SK-N-SH (cell line): ENCODE results near the gene ARIH2. TPM values are rescaled to one million over a fixed set of nuclear protein-coding genes. Genes with fewer than 3 reads are reported as not detected.

Source experiments
- CTCF ChIA-PET: fragments of 300-600, 350-600 bp; formaldehyde crosslinking; extraction: SDS; loops from one replicate; lab custom pipeline; 2021; lab: Yijun Ruan, JAX
- POLR2A ChIA-PET: fragments of 350-600 bp; sonication (Branson Sonifier 250); formaldehyde crosslinking; extraction: SDS; loops from one replicate; lab custom pipeline; 2020; ENCODE audit warnings: antibody characterized with exemption, inconsistent platforms; lab: Yijun Ruan, JAX
- DNase-seq: peaks from one replicate; pipeline ENCODE4 v3.0.0; 2012
- H2AFZ ChIP-seq: fragments of 200-600 bp; sonication (generic); 2 replicates; pipeline ENCODE4 v1.8.1; 2016; ENCODE audit warnings: antibody characterized with exemption, mild to moderate bottlenecking, low read depth
- H3F3A ChIP-seq: fragments of 200-600 bp; sonication (generic); replicated peaks from 2 replicates; pipeline ENCODE3; 2016; ENCODE audit warnings: antibody characterized with exemption, mild to moderate bottlenecking; ENCODE audit not compliant: insufficient read depth
- H3K27ac ChIP-seq, 2 experiments: fragments of 200-500 bp in 1 of 2; fragments of 200-600 bp in 1 of 2; sonication (Bioruptor generic) in 1 of 2; sonication (generic), shearing (Covaris generic) in 1 of 2; 2 replicates each; pipeline versions ENCODE4 v1.5.1 to v1.6.1; 2014 to 2016; ENCODE audit warnings: low read depth in 2 of 2, inconsistent platforms in 1 of 2, low read length in 1 of 2, mild to moderate bottlenecking in 1 of 2, mixed read lengths in 1 of 2
- H3K27me3 ChIP-seq: fragments of 200-600 bp; sonication (generic), shearing (Covaris generic); 2 replicates; pipeline ENCODE4 v1.6.1; 2016; ENCODE audit warnings: mixed run types; ENCODE audit not compliant: insufficient read depth
- H3K36me3 ChIP-seq, 2 experiments: fragments of 200-500 bp in 1 of 2; fragments of 200-600 bp in 1 of 2; sonication (Bioruptor generic) in 1 of 2; sonication (generic) in 1 of 2; replicated peaks in 1 of 2; 2 replicates each; pipeline versions ENCODE3 to v1.5.1; 2014 to 2016; ENCODE audit warnings: low read length in 1 of 2, mild to moderate bottlenecking in 1 of 2; ENCODE audit not compliant: insufficient read depth in 2 of 2, control insufficient read depth in 1 of 2
- H3K4me1 ChIP-seq, 2 experiments: fragments of 200-500 bp in 1 of 2; fragments of 200-600 bp in 1 of 2; sonication (Bioruptor generic) in 1 of 2; sonication (generic), shearing (Covaris generic) in 1 of 2; 2 replicates each; pipeline versions ENCODE4 v1.5.1 to v1.6.1; 2014 to 2016; ENCODE audit warnings: low read depth in 1 of 2, low read length in 1 of 2, mixed run types in 1 of 2; ENCODE audit not compliant: insufficient read depth in 2 of 2, control insufficient read depth in 1 of 2
- H3K4me2 ChIP-seq: fragments of 200-600 bp; sonication (generic), shearing (Covaris generic); 2 replicates; pipeline ENCODE4 v1.6.1; 2017; ENCODE audit warnings: mixed run types
- H3K4me3 ChIP-seq, 2 experiments: fragments of 200-500 bp in 1 of 2; fragments of 200-600 bp in 1 of 2; sonication (Bioruptor generic) in 1 of 2; sonication (generic), shearing (Covaris generic) in 1 of 2; 2 replicates each; pipeline versions ENCODE4 v1.5.1 to v1.8.1; 2014 to 2016; ENCODE audit warnings: low read depth in 2 of 2, inconsistent platforms in 1 of 2, low read length in 1 of 2, mild to moderate bottlenecking in 1 of 2, mixed read lengths in 1 of 2, moderate library complexity in 1 of 2
- H3K79me2 ChIP-seq: fragments of 200-600 bp; sonication (generic); 2 replicates; pipeline ENCODE4 v1.8.1; 2017; ENCODE audit warnings: mild to moderate bottlenecking; ENCODE audit not compliant: insufficient read depth
- H3K9ac ChIP-seq: fragments of 200-600 bp; sonication (generic); 2 replicates; pipeline ENCODE4 v1.6.1; 2017; ENCODE audit warnings: mixed run types
- H3K9me2 ChIP-seq: fragments of 200-600 bp; sonication (generic); 2 replicates; pipeline ENCODE4 v1.6.1; 2017; ENCODE audit warnings: mixed run types
- H3K9me3 ChIP-seq: fragments of 200-600 bp; sonication (generic); 2 replicates; pipeline ENCODE4 v1.6.1; 2017; ENCODE audit warnings: mixed run types, mild to moderate bottlenecking, moderate library complexity
- H4K20me1 ChIP-seq: fragments of 200-600 bp; sonication (generic); 2 replicates; pipeline ENCODE4 v1.6.1; 2017; ENCODE audit warnings: mild to moderate bottlenecking, mixed run types; ENCODE audit not compliant: insufficient read depth
- CHD2 ChIP-seq: fragments of 150-350 bp; IDR thresholded peaks from 2 replicates; pipeline ENCODE4 v1.6.1; 2018; ENCODE audit warnings: low read length; ENCODE audit not compliant: partially characterized antibody
- ELF1 ChIP-seq: IDR thresholded peaks from 2 replicates; pipeline ENCODE4 v1.4.0; 2012
- EP300 ChIP-seq, 2 experiments: IDR thresholded peaks; 2 replicates each; pipeline versions ENCODE4 v1.4.0 to v1.6.1; 2012; ENCODE audit warnings: borderline replicate concordance in 1 of 2, low read depth in 1 of 2, low read length in 1 of 2
- GABPA ChIP-seq: IDR thresholded peaks from 2 replicates; pipeline ENCODE4 v1.4.0; 2012; ENCODE audit warnings: low read depth, mild to moderate bottlenecking
- MXI1 ChIP-seq: IDR thresholded peaks from 2 replicates; pipeline ENCODE4 v1.6.1; 2012; ENCODE audit warnings: mild to moderate bottlenecking, low read depth, low read length, improper control_type of control experiment
- POLR2AphosphoS5 ChIP-seq: IDR thresholded peaks from 2 replicates; pipeline ENCODE4 v1.6.1; 2012; ENCODE audit warnings: low read depth, low read length
- RFX5 ChIP-seq: IDR thresholded peaks from 2 replicates; pipeline ENCODE4 v1.6.1; 2012; ENCODE audit warnings: mild to moderate bottlenecking, improper control_type of control experiment, low read length
- RXRA ChIP-seq: IDR thresholded peaks from 2 replicates; pipeline ENCODE4 v1.4.0; 2012; ENCODE audit warnings: low read depth, mild to moderate bottlenecking, borderline replicate concordance
- SIN3A ChIP-seq: IDR thresholded peaks from 2 replicates; pipeline ENCODE4 v1.6.1; 2012; ENCODE audit warnings: low read depth, mild to moderate bottlenecking, low read length, moderate library complexity, borderline replicate concordance
- SMC3 ChIP-seq: IDR thresholded peaks from 2 replicates; pipeline ENCODE4 v1.6.1; 2012; ENCODE audit warnings: low read depth, low read length, improper control_type of control experiment
- TAF1 ChIP-seq: IDR thresholded peaks from 2 replicates; pipeline ENCODE4 v1.6.1; 2012; ENCODE audit warnings: low read depth, mild to moderate bottlenecking, low read length, moderate library complexity, borderline replicate concordance
- TCF12 ChIP-seq: IDR thresholded peaks from 2 replicates; pipeline ENCODE4 v1.4.0; 2012
- YY1 ChIP-seq: IDR thresholded peaks from 2 replicates; pipeline ENCODE4 v1.4.0; 2012; ENCODE audit warnings: low read depth, mild to moderate bottlenecking
- WGBS: methylation state at CpG from one replicate; pipeline ENCODE4 v1.1.6; 2017; ENCODE audit warnings: low lambda C conversion rate; 5-methylcytosine and 5-hydroxymethylcytosine counted together
- polyA plus RNA-seq, 3 experiments: library from polyadenylated mRNA; depleted of rRNA; stranded (reverse); fragments of >200 nt; gene quantifications; 2 replicates each; pipeline ENCODE4 v1.2.3, GENCODE V29; 2012
- TF ChIP-seq, protein P1 (sequence below): IDR thresholded peaks from 2 replicates; pipeline ENCODE4 v1.4.0; 2012; ENCODE audit warnings: low read depth
- TF ChIP-seq, protein P2 (sequence below): IDR thresholded peaks from 2 replicates; pipeline ENCODE4 v1.4.0; 2012; ENCODE audit warnings: low read depth, borderline replicate concordance
- TF ChIP-seq, protein P3 (sequence below): fragments of 150-350 bp; IDR thresholded peaks from 2 replicates; pipeline ENCODE4 v1.6.1; 2016; ENCODE audit warnings: mild to moderate bottlenecking, low read depth, low read length

ARIH2 gene
- polyA plus RNA-seq (2012; rRNA removed): 69.7 and 94.4 TPM in 2 replicates
- 64.6 and 67.6 TPM in 2 replicates for polyA plus RNA-seq (2012; cell fraction: cytosol; rRNA removed)
- 179 and 208 TPM in 2 replicates for polyA plus RNA-seq (2012; cell fraction: nucleus; rRNA removed)

DNA sequence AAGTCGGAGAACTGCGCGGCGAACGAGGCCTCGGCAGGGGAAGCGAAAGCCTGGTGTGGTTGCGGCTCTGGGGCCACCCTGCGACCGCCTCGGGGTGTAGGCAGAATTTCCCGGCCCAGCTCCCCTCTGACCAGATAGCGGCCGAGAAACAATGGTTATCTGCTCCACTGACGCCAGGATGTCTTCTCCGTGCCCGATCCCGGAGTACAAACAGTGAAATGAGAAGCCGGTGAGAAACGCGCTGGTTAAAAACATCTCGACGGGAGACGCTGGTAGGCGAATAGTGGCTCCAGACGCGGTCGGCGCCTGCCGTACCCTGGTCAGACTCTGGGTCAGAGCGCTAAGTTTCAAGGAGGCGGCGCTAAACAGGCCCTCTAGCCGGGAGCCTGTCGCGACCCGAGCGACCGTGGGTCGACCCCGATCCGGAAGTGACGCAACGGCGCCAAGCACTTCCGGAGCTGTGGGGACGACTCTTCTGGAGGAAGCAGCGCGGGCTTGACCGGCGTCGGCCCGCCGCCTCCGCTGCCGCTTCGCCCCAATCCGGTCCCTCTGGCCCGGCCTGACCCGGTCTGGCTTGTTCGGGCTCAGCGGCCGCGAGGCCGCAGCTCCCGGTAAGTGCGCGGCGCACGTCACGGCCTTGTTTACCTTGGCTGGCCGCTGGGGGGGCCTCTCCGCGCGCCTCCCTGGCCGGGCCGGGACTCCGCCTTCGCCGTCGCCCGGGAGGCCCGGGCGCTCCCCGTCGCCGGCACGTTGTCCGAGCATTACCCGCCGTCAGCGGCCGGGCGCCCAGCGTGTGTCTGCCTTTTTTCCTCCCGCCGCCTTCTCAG is at the start of gene ARIH2:
Gene ARIH2 (plus strand): TSS at position 455 of the 827 bp plus-strand sequence. CDS start 8,717 bp downstream, outside the sequence.
- Histone ChIP-seq H3K27me3 (no peaks in the 10 kb centered on the region), H3F3A (peaks cover 16% of the 10 kb centered on the region), H3K4me3 (peak within 1 kb of the TSS; percentile 69 to 74), H3K9me3 (no peaks in the 10 kb centered on the region), H2AFZ (peak within 1 kb of the TSS; percentile 77), H3K36me3 (peaks cover 9 to 16% of the 10 kb centered on the region in 2 experiments), H3K9me2 (no peaks in the 10 kb centered on the region), H3K27ac (peak within 1 kb of the TSS; percentile 88 to 93), H3K4me1 (peaks cover 0 to 3% of the 10 kb centered on the region in 2 experiments; a peak in 1 of 4 replicates), H3K9ac (peak within 1 kb of the TSS; percentile 72), H3K4me2 (peak within 1 kb of the TSS; percentile 95), H3K79me2 (peaks cover 52% of the 10 kb centered on the region), H4K20me1 (peaks cover 21% of the 10 kb centered on the region)
- POLR2A ChIA-PET: interaction anchor here (0.5 to 1.6 kb wide), 7 partner anchors 11 to 202 kb away, joined by 3 to 6 read pairs (median 4); partner anchors contain the start of genes IP6K2 and SLC25A20
- no peak; a peak in 1 of 4 replicates for TF ChIP-seq EP300 (IDR thresholded peaks at IDR 0.05; ENCODE audit: borderline replicate concordance in 1 of 2, low read depth in 1 of 2, low read length in 1 of 2)
- peak; percentile 89 for TF ChIP-seq POLR2AphosphoS5
- TF ChIP-seq, protein P1, sequence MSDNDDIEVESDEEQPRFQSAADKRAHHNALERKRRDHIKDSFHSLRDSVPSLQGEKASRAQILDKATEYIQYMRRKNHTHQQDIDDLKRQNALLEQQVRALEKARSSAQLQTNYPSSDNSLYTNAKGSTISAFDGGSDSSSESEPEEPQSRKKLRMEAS: 0 out of 2 replicates have a peak, but pooled peaks have one; percentile 63
- TF ChIP-seq, protein P2, sequence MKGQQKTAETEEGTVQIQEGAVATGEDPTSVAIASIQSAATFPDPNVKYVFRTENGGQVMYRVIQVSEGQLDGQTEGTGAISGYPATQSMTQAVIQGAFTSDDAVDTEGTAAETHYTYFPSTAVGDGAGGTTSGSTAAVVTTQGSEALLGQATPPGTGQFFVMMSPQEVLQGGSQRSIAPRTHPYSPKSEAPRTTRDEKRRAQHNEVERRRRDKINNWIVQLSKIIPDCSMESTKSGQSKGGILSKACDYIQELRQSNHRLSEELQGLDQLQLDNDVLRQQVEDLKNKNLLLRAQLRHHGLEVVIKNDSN: 0 out of 2 replicates have a peak, but pooled peaks have one; percentile 12
- TF ChIP-seq ELF1: peak; percentile 79
- 0 out of 2 replicates have a peak, but pooled peaks have one; percentile 11 for TF ChIP-seq TCF12
- peak; percentile 43; the same call in 1 of the 2 replicates for TF ChIP-seq MXI1
- TF ChIP-seq GABPA: peak; percentile 94
- TF ChIP-seq SIN3A: peak; percentile 75; the same call in 1 of the 2 replicates
- peak; percentile 80 for TF ChIP-seq TAF1
- peak; percentile 91 for TF ChIP-seq CHD2
- TF ChIP-seq, protein P3, sequence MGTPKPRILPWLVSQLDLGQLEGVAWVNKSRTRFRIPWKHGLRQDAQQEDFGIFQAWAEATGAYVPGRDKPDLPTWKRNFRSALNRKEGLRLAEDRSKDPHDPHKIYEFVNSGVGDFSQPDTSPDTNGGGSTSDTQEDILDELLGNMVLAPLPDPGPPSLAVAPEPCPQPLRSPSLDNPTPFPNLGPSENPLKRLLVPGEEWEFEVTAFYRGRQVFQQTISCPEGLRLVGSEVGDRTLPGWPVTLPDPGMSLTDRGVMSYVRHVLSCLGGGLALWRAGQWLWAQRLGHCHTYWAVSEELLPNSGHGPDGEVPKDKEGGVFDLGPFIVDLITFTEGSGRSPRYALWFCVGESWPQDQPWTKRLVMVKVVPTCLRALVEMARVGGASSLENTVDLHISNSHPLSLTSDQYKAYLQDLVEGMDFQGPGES: no peak
- TF ChIP-seq SMC3: no peak
- 0 out of 2 replicates have a peak, but pooled peaks have one; percentile 19 for TF ChIP-seq RFX5
- no peak; the same call in 1 of the 2 replicates for TF ChIP-seq YY1
- TF ChIP-seq RXRA: peak; percentile 78; the same call in 1 of the 2 replicates
- peak; percentile 97 for DNase-seq
- CTCF ChIA-PET: interaction anchor here (0.5 to 3.3 kb wide), 13 partner anchors 8 to 1945 kb away, joined by 3 to 18 read pairs (median 3); partner anchors contain the start of genes CELSR3, IMPDH2 and SLC25A20
- under 1% methylated on average over 27 of the region's 97 CpGs for WGBS
